Neural crest cell (in vitro differentiated cells): ENCODE measurements around the gene SIDT1. TPM values are rescaled to one million over a fixed set of nuclear protein-coding genes. Genes with fewer than 3 reads are reported as not detected.

Source experiments
- DNase-seq: peaks from one replicate; pipeline ENCODE4 v3.0.0; 2021; ENCODE audit warnings: low read depth, mixed read lengths, low spot score
- H3K27ac Mint-ChIP-seq: one replicate; pipeline ENCODE4 v1.8.0; 2021; ENCODE audit warnings: mild to moderate bottlenecking, mixed read lengths; ENCODE audit not compliant: unreplicated experiment
- H3K27me3 Mint-ChIP-seq: 2 replicates; pipeline ENCODE4 v1.8.0; 2021; ENCODE audit warnings: low read depth, mild to moderate bottlenecking, mixed read lengths
- H3K36me3 Mint-ChIP-seq: 2 replicates; pipeline ENCODE4 v1.8.0; 2021; ENCODE audit warnings: low read depth, mild to moderate bottlenecking, mixed read lengths
- H3K4me1 Mint-ChIP-seq: 2 replicates; pipeline ENCODE4 v1.8.0; 2021; ENCODE audit warnings: mixed read lengths
- H3K4me3 Mint-ChIP-seq: one replicate; pipeline ENCODE4 v1.8.0; 2021; ENCODE audit warnings: mild to moderate bottlenecking, mixed read lengths
- H3K9me3 Mint-ChIP-seq: 2 replicates; pipeline ENCODE4 v1.8.0; 2021; ENCODE audit warnings: mixed read lengths
- CTCF ChIP-seq: fragments of 200-600 bp; sonication (generic); conservative IDR thresholded peaks from 2 replicates; pipeline ENCODE4 v1.5.0; 2021; ENCODE audit warnings: antibody characterized with exemption, mild to moderate bottlenecking
- total RNA-seq: library from RNA; stranded (reverse); gene quantifications from 2 replicates; pipeline ENCODE4 v1.2.1, GENCODE V29; 2021

SIDT1 gene
- total RNA-seq, 1 donor from 2014 or later: 0.23 TPM

DNA sequence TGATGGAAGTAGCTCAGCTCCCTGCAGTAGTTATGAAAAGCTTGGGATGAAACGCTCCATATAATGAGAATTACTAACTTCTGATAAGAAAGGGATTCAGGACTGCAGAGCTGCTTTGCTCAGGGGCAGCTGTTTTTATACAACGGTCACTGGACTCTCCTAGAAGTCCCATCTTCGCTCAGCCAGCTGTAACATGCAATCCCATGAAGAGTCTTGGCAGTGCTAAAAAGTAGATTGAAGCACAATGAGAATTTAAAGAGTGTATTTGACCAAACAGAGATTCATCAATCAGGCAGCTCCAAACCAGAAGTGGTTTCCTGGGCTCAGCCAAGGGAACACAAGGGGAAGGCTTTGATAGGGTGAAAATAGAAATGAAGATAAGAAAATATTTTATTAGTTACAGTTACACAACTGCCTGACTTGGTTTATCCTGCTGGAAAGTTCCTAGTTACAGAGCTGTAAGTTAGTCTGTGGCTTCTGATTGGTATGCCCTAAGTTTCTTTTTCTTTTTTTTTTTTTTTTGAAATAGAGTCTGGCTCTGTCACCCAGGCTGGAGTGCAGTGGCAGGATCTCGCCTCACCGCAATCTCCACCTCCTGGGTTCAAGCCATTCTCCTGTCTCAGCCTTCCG lies 24.1 kb downstream of the SIDT1 start:
- Mint-ChIP-seq H3K36me3 (no peaks in the 10 kb centered on the region), H3K27me3 (no peaks in the 10 kb centered on the region), H3K9me3 (no peaks in the 10 kb centered on the region), H3K4me1 (peaks cover 17% of the 10 kb centered on the region), H3K4me3 (no peak overlapping the region), H3K27ac (no peak overlapping the region)
- no peak for TF ChIP-seq CTCF
- DNase-seq: no peak

DNA sequence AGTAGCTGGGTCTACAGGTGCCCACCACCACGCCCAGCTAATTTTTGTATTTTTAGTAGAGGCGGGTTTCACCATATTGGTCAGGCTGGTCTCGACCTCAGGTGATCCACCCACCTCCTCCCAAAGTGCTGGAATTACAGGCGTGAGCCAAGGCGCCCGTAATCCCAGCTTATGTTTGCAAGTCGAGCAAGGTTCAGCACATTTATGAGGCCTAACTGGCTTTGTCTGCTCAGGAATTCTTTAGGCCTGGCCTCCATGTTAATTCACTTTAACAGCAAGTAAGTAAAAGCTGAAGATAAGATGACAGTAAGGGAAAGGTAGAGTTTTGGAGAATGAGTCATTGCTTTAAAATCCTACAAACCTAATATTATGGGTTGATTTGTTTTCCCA lies 24.6 kb downstream of the SIDT1 start:
- Mint-ChIP-seq H3K9me3 (no peaks in the 10 kb centered on the region), H3K27ac (no peak overlapping the region), H3K27me3 (no peaks in the 10 kb centered on the region), H3K4me1 (peaks cover 22% of the 10 kb centered on the region), H3K36me3 (no peaks in the 10 kb centered on the region), H3K4me3 (no peak overlapping the region)
- no peak for TF ChIP-seq CTCF
- DNase-seq: no peak

- H3K9me3 Mint-ChIP-seq: no peaks in the 10 kb centered on the region
- DNase-seq: no peak
- no peaks in the 10 kb centered on the region for H3K36me3 Mint-ChIP-seq
- no peak overlapping the region for H3K4me3 Mint-ChIP-seq
- H3K4me1 Mint-ChIP-seq: peaks cover 22% of the 10 kb centered on the region
- no peak for TF ChIP-seq CTCF
- H3K27me3 Mint-ChIP-seq: no peaks in the 10 kb centered on the region
- H3K27ac Mint-ChIP-seq: no peak overlapping the region
Measured at GRCh38 chr3:113557374-113557773, 25.0 kb downstream of the SIDT1 start.

GRCh38 chr3:113559009-113559408 lies 26.7 kb downstream of the SIDT1 start:
- no peak for TF ChIP-seq CTCF
- Mint-ChIP-seq H3K9me3 (no peaks in the 10 kb centered on the region), H3K36me3 (no peaks in the 10 kb centered on the region), H3K27ac (no peak overlapping the region), H3K4me1 (peaks cover 22% of the 10 kb centered on the region), H3K4me3 (no peak overlapping the region), H3K27me3 (peaks cover 3% of the 10 kb centered on the region)
- DNase-seq: no peak

- no peak for DNase-seq
- H3K4me3 Mint-ChIP-seq: no peak overlapping the region
- no peaks in the 10 kb centered on the region for H3K9me3 Mint-ChIP-seq
- H3K4me1 Mint-ChIP-seq: peaks cover 27% of the 10 kb centered on the region
- H3K36me3 Mint-ChIP-seq: no peaks in the 10 kb centered on the region
- H3K27ac Mint-ChIP-seq: peak overlapping the region; percentile 70
- peaks cover 3% of the 10 kb centered on the region for H3K27me3 Mint-ChIP-seq
- TF ChIP-seq CTCF: no peak
Measured at GRCh38 chr3:113560271-113560670, 27.9 kb downstream of the SIDT1 start.
